Measurements from ENCODE around the gene IL6R.

GRCh38 chr1:154429841-154430611, 24.9 kb downstream of the IL6R start:
- TF ChIP-seq, protein P1, sequence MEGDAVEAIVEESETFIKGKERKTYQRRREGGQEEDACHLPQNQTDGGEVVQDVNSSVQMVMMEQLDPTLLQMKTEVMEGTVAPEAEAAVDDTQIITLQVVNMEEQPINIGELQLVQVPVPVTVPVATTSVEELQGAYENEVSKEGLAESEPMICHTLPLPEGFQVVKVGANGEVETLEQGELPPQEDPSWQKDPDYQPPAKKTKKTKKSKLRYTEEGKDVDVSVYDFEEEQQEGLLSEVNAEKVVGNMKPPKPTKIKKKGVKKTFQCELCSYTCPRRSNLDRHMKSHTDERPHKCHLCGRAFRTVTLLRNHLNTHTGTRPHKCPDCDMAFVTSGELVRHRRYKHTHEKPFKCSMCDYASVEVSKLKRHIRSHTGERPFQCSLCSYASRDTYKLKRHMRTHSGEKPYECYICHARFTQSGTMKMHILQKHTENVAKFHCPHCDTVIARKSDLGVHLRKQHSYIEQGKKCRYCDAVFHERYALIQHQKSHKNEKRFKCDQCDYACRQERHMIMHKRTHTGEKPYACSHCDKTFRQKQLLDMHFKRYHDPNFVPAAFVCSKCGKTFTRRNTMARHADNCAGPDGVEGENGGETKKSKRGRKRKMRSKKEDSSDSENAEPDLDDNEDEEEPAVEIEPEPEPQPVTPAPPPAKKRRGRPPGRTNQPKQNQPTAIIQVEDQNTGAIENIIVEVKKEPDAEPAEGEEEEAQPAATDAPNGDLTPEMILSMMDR (IDR thresholded peaks at IDR 0.05), result no peak
- no peak for TF ChIP-seq POLR2A (IDR thresholded peaks at IDR 0.05)
